22Rv1 (cell line): ENCODE data around the gene DNM1L.

Experiments used
- H3K27ac ChIP-seq: fragments of 450-650 bp; 2 replicates; pipeline ENCODE4 v1.5.1; 2017
- ZFX ChIP-seq: fragments of 450-650 bp; IDR thresholded peaks from 2 replicates; pipeline ENCODE4 v1.6.1; 2017; ENCODE audit warnings: antibody characterized with exemption, borderline replicate concordance
- TF ChIP-seq, protein P1 (sequence below): fragments of 450-650 bp; IDR thresholded peaks from 2 replicates; pipeline ENCODE4 v1.5.1; 2017; ENCODE audit warnings: mild to moderate bottlenecking

DNM1L gene

DNA sequence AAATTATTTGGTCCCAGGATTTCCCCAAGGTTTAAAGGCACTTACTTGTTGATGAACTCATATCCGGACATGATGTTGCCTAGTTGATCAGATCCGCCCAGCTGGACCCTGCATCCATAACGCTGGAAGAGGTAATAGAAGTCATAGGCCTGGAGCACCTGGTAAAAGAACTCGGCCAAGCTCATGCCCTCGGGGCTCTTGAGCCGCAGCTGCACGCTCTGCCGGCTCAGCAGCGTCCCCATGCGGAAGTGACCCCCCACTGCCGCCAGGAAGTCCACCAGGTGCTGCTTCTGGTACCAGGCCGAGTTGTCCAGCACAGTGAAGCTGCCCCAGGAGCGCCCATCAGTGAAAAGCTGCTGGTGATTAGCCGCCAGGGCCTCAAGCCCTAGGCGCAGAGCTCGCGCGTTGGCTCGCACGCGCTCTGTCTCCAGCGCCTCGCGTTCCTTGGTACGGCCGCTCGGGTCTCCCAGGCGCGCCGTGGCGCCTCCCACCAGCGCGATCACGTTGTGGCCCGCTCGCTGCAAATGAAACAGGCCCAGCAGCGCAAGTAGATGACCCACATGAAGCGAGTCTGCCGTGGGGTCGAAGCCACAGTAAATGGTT is 76.1 kb downstream of the DNM1L start:
- peak overlapping the region; percentile 87 for H3K27ac ChIP-seq
- TF ChIP-seq ZFX = no peak
- TF ChIP-seq, protein P1, sequence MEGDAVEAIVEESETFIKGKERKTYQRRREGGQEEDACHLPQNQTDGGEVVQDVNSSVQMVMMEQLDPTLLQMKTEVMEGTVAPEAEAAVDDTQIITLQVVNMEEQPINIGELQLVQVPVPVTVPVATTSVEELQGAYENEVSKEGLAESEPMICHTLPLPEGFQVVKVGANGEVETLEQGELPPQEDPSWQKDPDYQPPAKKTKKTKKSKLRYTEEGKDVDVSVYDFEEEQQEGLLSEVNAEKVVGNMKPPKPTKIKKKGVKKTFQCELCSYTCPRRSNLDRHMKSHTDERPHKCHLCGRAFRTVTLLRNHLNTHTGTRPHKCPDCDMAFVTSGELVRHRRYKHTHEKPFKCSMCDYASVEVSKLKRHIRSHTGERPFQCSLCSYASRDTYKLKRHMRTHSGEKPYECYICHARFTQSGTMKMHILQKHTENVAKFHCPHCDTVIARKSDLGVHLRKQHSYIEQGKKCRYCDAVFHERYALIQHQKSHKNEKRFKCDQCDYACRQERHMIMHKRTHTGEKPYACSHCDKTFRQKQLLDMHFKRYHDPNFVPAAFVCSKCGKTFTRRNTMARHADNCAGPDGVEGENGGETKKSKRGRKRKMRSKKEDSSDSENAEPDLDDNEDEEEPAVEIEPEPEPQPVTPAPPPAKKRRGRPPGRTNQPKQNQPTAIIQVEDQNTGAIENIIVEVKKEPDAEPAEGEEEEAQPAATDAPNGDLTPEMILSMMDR = peak; percentile 99

DNA sequence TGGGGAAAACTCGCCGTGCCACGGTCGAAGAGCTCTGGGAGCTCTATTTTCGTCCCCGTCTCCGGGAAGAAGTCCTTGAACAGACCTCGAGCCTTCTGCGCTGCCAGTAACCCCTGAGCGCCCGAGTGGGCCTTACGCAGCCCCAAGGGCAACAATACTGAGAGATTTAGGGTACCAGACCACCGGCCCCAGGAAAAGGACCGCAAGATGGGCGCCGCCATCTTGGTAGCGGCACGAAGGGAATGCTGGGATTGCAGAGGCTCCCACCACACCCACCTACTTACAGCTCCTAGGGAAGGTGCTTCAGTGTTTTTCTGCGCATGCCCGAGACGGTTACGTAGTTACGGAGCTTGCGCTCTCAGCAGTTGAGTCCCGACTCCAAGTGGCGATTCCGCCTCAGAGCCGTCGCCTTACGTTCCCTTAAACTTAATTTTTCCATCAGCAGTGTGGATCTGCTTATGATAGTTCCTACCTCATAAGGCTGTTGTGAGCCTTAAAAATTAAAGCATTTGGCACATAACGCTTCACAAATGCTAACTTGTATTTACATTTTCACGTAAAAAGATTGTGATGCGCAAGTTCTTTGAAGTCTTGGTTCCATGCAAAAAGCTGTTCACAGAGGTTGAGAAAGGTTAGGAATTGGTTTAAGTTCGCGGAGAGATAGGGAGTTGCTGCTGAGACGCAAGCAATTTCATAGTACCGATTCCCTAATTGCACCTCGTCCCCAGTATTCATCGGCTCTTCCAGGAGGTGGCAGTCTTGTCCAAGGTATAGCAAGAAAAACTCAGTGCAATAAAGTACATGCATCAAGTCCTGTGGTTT is 76.8 kb downstream of the DNM1L start, which contains the start of gene YARS2:
Gene YARS2 (minus strand): TSS at position 244 of the 822 bp plus-strand sequence. CDS start 23 bp downstream, at position 221.
- peak within 1 kb of the TSS; percentile 87 for H3K27ac ChIP-seq
- TF ChIP-seq, protein P1 = peak; percentile 91
- no peak for TF ChIP-seq ZFX

DNA sequence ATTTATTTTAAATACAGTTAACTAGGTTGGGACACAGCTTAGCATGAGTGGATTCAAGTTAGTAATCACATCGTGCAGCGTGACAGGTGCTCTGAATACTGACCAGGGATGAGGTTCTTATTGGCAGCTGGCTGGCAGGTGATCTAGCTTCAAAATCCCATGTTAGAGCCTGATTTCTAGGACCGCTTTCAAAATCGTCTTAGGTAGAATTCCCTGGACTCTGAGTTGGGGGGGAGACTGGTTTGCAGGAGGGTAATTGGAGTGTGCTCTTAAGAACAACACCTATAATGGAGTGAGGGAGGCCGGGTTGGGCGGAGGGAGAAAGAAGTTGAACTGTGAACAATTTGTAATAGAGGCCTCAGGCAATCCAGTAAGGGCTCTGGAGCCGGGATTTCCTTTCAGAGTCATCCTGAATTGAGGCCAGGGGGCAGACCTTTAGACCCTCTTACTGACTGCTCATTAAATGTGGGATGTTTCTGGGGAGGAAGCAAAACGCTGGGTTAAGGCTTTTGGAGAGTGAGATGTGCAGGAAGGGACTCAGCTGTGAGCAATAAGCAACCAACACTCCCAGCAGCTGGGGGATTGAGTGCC is 77.5 kb downstream of the DNM1L start:
- H3K27ac ChIP-seq = peak overlapping the region; percentile 87
- TF ChIP-seq ZFX = no peak
- TF ChIP-seq, protein P1 = peak; percentile 47

- TF ChIP-seq, protein P1 = no peak
- TF ChIP-seq ZFX = no peak
- H3K27ac ChIP-seq = no peak overlapping the region
Observed at GRCh38 chr12:32757157-32757556, 78.1 kb downstream of the DNM1L start.

- TF ChIP-seq, protein P1 = no peak
- TF ChIP-seq ZFX = no peak
- H3K27ac ChIP-seq = no peak overlapping the region
Observed at GRCh38 chr12:32761716-32762115, 82.6 kb downstream of the DNM1L start.

GRCh38 chr12:32765906-32766305 is 86.8 kb downstream of the DNM1L start:
- H3K27ac ChIP-seq = no peak overlapping the region
- no peak for TF ChIP-seq ZFX
- TF ChIP-seq, protein P1 = no peak

DNA sequence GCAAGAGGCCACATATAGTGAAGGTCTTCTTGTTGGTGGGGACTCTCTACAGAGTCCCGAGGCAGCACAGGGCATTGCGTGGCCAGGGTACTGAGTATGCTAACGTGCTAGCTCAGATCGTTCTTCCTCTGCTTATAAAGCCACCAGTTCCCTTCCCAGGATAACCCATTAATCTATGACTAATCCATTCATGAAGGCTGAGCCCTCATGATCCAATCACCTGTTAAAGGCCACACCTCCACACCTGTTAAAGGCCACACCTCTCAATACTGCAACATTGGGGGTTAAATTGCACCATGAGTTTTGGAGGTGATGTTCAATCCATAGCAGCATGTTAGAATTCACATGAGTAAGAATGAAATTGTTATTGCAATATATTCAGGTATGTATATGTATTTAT is 89.4 kb downstream of the DNM1L start:
- TF ChIP-seq ZFX = no peak
- TF ChIP-seq, protein P1 = no peak

More for the DNA sequence above, 89.4 kb downstream of the DNM1L start:
- H3K27ac ChIP-seq = no peak overlapping the region
